ENCODE measurements around the gene OCEL1. TPM values are rescaled to one million over a fixed set of nuclear protein-coding genes. Genes with fewer than 3 reads are reported as not detected.

The OCEL1 gene
- total and polyA plus RNA-seq, 2 of the 13 experiments (the other 11 are each of a cell fraction or from before 2014, with no cell fraction given), result 10.6 to 17.2 TPM

DNA sequence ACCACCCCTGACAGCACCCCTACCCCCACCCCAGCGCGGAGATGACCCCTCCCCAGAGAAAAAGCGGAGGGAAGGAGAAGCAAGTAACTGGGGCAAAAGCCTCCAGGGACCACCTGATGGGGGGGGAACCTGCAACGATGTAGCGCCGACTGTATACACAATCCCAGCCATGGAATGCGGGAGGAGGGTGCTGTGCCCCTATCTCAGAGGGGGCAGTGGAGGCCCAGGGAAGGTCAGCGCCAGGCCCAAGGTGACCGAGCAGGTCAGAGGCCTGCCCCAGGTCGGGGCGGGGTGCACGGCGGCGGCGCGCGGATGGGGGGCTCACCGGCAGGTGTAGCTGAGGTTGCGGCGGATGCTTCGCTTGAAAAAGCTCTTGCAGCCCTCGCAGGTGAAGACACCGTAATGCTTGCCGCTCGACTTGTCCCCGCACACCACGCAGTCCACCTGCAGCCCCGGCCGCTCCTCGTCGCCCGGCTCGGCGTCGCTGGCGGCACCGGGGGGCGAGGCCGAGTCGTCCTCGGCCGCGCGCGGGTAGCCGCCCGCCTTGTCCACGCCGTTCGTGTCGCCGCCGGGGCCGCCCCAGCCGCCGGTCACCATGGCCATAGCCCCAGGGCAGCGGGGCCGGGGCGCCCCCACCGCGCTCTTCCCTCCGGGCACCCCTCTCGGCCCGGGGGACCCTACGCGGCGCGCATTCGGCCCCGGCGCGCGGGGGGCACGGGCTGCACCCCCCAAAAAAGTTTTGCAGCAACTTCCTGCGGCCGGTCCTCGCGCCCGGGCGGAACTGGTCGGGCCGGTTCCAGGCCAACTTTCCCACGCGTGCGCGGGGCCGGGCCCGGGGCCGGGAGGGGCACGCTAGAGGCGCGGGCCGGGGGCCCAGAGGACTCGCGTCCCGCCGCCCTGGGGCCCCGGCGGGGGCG, 18.9 kb downstream of the OCEL1 start (continued):
- TF ChIP-seq, protein P1, sequence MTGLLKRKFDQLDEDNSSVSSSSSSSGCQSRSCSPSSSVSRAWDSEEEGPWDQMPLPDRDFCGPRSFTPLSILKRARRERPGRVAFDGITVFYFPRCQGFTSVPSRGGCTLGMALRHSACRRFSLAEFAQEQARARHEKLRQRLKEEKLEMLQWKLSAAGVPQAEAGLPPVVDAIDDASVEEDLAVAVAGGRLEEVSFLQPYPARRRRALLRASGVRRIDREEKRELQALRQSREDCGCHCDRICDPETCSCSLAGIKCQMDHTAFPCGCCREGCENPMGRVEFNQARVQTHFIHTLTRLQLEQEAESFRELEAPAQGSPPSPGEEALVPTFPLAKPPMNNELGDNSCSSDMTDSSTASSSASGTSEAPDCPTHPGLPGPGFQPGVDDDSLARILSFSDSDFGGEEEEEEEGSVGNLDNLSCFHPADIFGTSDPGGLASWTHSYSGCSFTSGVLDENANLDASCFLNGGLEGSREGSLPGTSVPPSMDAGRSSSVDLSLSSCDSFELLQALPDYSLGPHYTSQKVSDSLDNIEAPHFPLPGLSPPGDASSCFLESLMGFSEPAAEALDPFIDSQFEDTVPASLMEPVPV (CRISPR knock-in tag; IDR thresholded peaks at IDR 0.05), result peak; percentile 33
- 0 out of 2 replicates have a peak, but pooled peaks have one; percentile 11 for TF ChIP-seq NR1H2 (CRISPR knock-in tag; IDR thresholded peaks at IDR 0.05; ENCODE audit: borderline replicate concordance, low read depth)
- no peak for TF ChIP-seq RELA (CRISPR knock-in tag; IDR thresholded peaks at IDR 0.05)
- TF ChIP-seq ZNF670 (CRISPR knock-in tag; IDR thresholded peaks at IDR 0.05; ENCODE audit: borderline replicate concordance), result 0 out of 2 replicates have a peak, but pooled peaks have one; percentile 1
- TF ChIP-seq HNF4G (IDR thresholded peaks at IDR 0.05; ENCODE audit: borderline replicate concordance, low read depth, low read length), result no peak
- no peak for TF ChIP-seq HNF4G (CRISPR knock-in tag; IDR thresholded peaks at IDR 0.05; ENCODE audit: borderline replicate concordance, low read depth)
- TF ChIP-seq MAX (IDR thresholded peaks at IDR 0.05), result peak; percentile 52; the same call in 1 of the 2 replicates
- TF ChIP-seq ZFX (CRISPR knock-in tag; IDR thresholded peaks at IDR 0.05; ENCODE audit: low read depth), result peak; percentile 62
- no peak for TF ChIP-seq NCOA1 (CRISPR knock-in tag; IDR thresholded peaks at IDR 0.05)
- TF ChIP-seq, protein P2, sequence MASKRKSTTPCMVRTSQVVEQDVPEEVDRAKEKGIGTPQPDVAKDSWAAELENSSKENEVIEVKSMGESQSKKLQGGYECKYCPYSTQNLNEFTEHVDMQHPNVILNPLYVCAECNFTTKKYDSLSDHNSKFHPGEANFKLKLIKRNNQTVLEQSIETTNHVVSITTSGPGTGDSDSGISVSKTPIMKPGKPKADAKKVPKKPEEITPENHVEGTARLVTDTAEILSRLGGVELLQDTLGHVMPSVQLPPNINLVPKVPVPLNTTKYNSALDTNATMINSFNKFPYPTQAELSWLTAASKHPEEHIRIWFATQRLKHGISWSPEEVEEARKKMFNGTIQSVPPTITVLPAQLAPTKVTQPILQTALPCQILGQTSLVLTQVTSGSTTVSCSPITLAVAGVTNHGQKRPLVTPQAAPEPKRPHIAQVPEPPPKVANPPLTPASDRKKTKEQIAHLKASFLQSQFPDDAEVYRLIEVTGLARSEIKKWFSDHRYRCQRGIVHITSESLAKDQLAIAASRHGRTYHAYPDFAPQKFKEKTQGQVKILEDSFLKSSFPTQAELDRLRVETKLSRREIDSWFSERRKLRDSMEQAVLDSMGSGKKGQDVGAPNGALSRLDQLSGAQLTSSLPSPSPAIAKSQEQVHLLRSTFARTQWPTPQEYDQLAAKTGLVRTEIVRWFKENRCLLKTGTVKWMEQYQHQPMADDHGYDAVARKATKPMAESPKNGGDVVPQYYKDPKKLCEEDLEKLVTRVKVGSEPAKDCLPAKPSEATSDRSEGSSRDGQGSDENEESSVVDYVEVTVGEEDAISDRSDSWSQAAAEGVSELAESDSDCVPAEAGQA (IDR thresholded peaks at IDR 0.05; ENCODE audit: low read depth), result no peak
- TF ChIP-seq, protein P2 (CRISPR knock-in tag; IDR thresholded peaks at IDR 0.05; ENCODE audit: borderline replicate concordance), result no peak
- TF ChIP-seq ZKSCAN8 (CRISPR knock-in tag; IDR thresholded peaks at IDR 0.05; ENCODE audit: borderline replicate concordance), result peak; percentile 100
- peak; percentile 50; the same call in 1 of the 2 replicates for TF ChIP-seq SRY (CRISPR knock-in tag; IDR thresholded peaks at IDR 0.05)
- TF ChIP-seq, protein P3, sequence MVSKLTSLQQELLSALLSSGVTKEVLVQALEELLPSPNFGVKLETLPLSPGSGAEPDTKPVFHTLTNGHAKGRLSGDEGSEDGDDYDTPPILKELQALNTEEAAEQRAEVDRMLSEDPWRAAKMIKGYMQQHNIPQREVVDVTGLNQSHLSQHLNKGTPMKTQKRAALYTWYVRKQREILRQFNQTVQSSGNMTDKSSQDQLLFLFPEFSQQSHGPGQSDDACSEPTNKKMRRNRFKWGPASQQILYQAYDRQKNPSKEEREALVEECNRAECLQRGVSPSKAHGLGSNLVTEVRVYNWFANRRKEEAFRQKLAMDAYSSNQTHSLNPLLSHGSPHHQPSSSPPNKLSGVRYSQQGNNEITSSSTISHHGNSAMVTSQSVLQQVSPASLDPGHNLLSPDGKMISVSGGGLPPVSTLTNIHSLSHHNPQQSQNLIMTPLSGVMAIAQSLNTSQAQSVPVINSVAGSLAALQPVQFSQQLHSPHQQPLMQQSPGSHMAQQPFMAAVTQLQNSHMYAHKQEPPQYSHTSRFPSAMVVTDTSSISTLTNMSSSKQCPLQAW (CRISPR knock-in tag; IDR thresholded peaks at IDR 0.05), result no peak
- 0 out of 2 replicates have a peak, but pooled peaks have one; percentile 49 for TF ChIP-seq PCBP1 (IDR thresholded peaks at IDR 0.05; ENCODE audit: borderline replicate concordance, low read depth, low read length)
- no peak for TF ChIP-seq ZFP36L1 (CRISPR knock-in tag; IDR thresholded peaks at IDR 0.05)
- peak; percentile 41 for TF ChIP-seq ZEB1 (IDR thresholded peaks at IDR 0.05; ENCODE audit: insufficient replicate concordance, low read depth)
- no peak for TF ChIP-seq EHMT2 (IDR thresholded peaks at IDR 0.05; ENCODE audit: borderline replicate concordance, low read depth, low read length)

All from HepG2 (cell line).